GM21619 (cell line): Measurements from ENCODE around the gene REEP3.
"Not testable (repeated sequence)": the region's sequence is repeated elsewhere in the genome, so short reads cannot be mapped to it uniquely, and the experiment has no call there.

ENCODE experiments used
- ATAC-seq: cut with Tn5 transposase; IDR thresholded peaks from one replicate; pipeline ENCODE4 v1.9.1; 2021; ENCODE audit not compliant: unreplicated experiment

Gene REEP3

GRCh38 chr10:63661347-63661746 is 140.1 kb downstream of the REEP3 start:
- no peak for ATAC-seq

- ATAC-seq, result no peak
Observed at GRCh38 chr10:63664341-63664885, 143.2 kb downstream of the REEP3 start.

GRCh38 chr10:63665006-63665580 is 143.9 kb downstream of the REEP3 start:
- ATAC-seq, result not testable (repeated sequence)

GRCh38 chr10:63665670-63666134 is 144.5 kb downstream of the REEP3 start:
- no peak for ATAC-seq

GRCh38 chr10:63666836-63667383 is 145.7 kb downstream of the REEP3 start:
- ATAC-seq, result peak; percentile 77

GRCh38 chr10:63667596-63668480 is 146.6 kb downstream of the REEP3 start:
- ATAC-seq, result no peak

GRCh38 chr10:63670291-63670898 is 149.2 kb downstream of the REEP3 start:
- ATAC-seq, result peak; percentile 40

GRCh38 chr10:63671317-63671937 is 150.2 kb downstream of the REEP3 start:
- ATAC-seq, result no peak

- ATAC-seq, result no peak
Observed at GRCh38 chr10:63672491-63672890, 151.3 kb downstream of the REEP3 start.

- no peak for ATAC-seq
Observed at GRCh38 chr10:63673246-63673645, 152.0 kb downstream of the REEP3 start.

GRCh38 chr10:63673846-63674245 is 152.6 kb downstream of the REEP3 start:
- ATAC-seq, result no peak
